K562 (cell line): ENCODE data around the gene NRF1. TPM values are rescaled to one million over a fixed set of nuclear protein-coding genes. Genes with fewer than 3 reads are reported as not detected.

Experiments used
- ADNP ChIP-seq: fragments of 200-800 bp; sonication (Bioruptor generic); IDR thresholded peaks from 2 replicates; pipeline ENCODE4 v1.6.1; 2016; ENCODE audit warnings: missing genetic modification characterization, missing compliant biosample characterization
- ARID2 ChIP-seq: fragments of 450-650 bp; IDR thresholded peaks from 2 replicates; pipeline ENCODE4 v1.6.1; 2017; ENCODE audit warnings: antibody characterized with exemption, mild to moderate bottlenecking
- CREB1 ChIP-seq, 2 experiments: sonication (generic) in 1 of 2; formaldehyde crosslinking in 1 of 2; IDR thresholded peaks; 2 replicates each; pipeline versions ENCODE4 v1.6.1 to v1.8.0; 2012 to 2022; ENCODE audit warnings: inconsistent platforms in 1 of 2, mild to moderate bottlenecking in 1 of 2, missing genetic modification reagents in 1 of 2, moderate library complexity in 1 of 2
- DDX20 ChIP-seq: fragments of 450-650 bp; IDR thresholded peaks from 2 replicates; pipeline ENCODE4 v1.6.1; 2016; ENCODE audit warnings: missing genetic modification characterization, low read depth, mild to moderate bottlenecking, missing compliant biosample characterization, moderate library complexity
- ESRRB ChIP-seq: fragments of 250-450 bp; sonication (Bioruptor Pico); IDR thresholded peaks from 2 replicates; pipeline ENCODE4 v1.5.0; 2020; ENCODE audit warnings: mild to moderate bottlenecking, moderate library complexity, borderline replicate concordance
- FOXA1 ChIP-seq: fragments of 450-650 bp; IDR thresholded peaks from 2 replicates; pipeline ENCODE4 v1.6.1; 2016; ENCODE audit warnings: mild to moderate bottlenecking, borderline replicate concordance
- KDM1A ChIP-seq, 2 experiments: fragments of 450-650 bp; IDR thresholded peaks; 2 replicates each; pipeline ENCODE4 v1.6.1; 2016; ENCODE audit warnings: mild to moderate bottlenecking in 2 of 2
- MCM3 ChIP-seq: fragments of 450-650 bp; IDR thresholded peaks from 2 replicates; pipeline ENCODE4 v1.6.1; 2016
- MEIS2 ChIP-seq: fragments of 450-650 bp; IDR thresholded peaks from 2 replicates; pipeline ENCODE4 v1.6.1; 2014; ENCODE audit warnings: mild to moderate bottlenecking; ENCODE audit not compliant: partially characterized antibody
- MYC ChIP-seq, 2 experiments: fragments of 250-450 bp in 1 of 2; sonication (Bioruptor Pico) in 1 of 2; IDR thresholded peaks; 2 replicates each; pipeline versions ENCODE4 v1.5.1 to v1.6.1; 2012 to 2021; ENCODE audit warnings: low read depth in 2 of 2, borderline replicate concordance in 1 of 2, improper control_type of control experiment in 1 of 2, low read length in 1 of 2, mild to moderate bottlenecking in 1 of 2, moderate library complexity in 1 of 2
- NBN ChIP-seq: fragments of 450-650 bp; IDR thresholded peaks from 2 replicates; pipeline ENCODE4 v1.6.1; 2016; ENCODE audit warnings: low read depth, mild to moderate bottlenecking
- RBM34 ChIP-seq: fragments of 200-400 bp; formaldehyde crosslinking; IDR thresholded peaks from 2 replicates; pipeline ENCODE4 v1.6.1; 2018; ENCODE audit warnings: low read length, borderline replicate concordance; ENCODE audit not compliant: insufficient read depth
- SMAD3 ChIP-seq: fragments of 450-650 bp; formaldehyde crosslinking; conservative IDR thresholded peaks from 2 replicates; pipeline ENCODE4 v1.4.0; 2020; ENCODE audit warnings: mild to moderate bottlenecking
- SMC3 ChIP-seq: conservative IDR thresholded peaks from 2 replicates; pipeline ENCODE4 v1.6.1; 2011; ENCODE audit warnings: low read depth, low read length, improper control_type of control experiment; ENCODE audit not compliant: insufficient read depth
- TAF9B ChIP-seq: fragments of 450-650 bp; IDR thresholded peaks from 2 replicates; pipeline ENCODE4 v1.6.1; 2018; ENCODE audit warnings: mild to moderate bottlenecking; ENCODE audit not compliant: partially characterized antibody
- THAP7 ChIP-seq: fragments of 250-450 bp; sonication (Bioruptor Pico); IDR thresholded peaks from 2 replicates; pipeline ENCODE4 v1.5.0; 2021
- XRCC3 ChIP-seq: fragments of 450-650 bp; IDR thresholded peaks from 2 replicates; pipeline ENCODE4 v1.6.1; 2017; ENCODE audit warnings: mild to moderate bottlenecking, moderate library complexity
- ZBED1 ChIP-seq: IDR thresholded peaks from 2 replicates; pipeline ENCODE4 v1.6.1; 2014
- ZBTB26 ChIP-seq: fragments of 450-650 bp; formaldehyde crosslinking; IDR thresholded peaks from 2 replicates; pipeline ENCODE4 v1.4.0; 2022; ENCODE audit warnings: missing genetic modification characterization
- ZNF165 ChIP-seq: fragments of 250-450 bp; sonication (Bioruptor Pico); IDR thresholded peaks from 2 replicates; pipeline ENCODE4 v1.4.0; 2020; ENCODE audit warnings: borderline replicate concordance
- ZNF3 ChIP-seq: fragments of 250-450 bp; sonication (Bioruptor Pico); IDR thresholded peaks from 2 replicates; pipeline ENCODE4 v1.5.0; 2021; ENCODE audit warnings: mild to moderate bottlenecking, moderate library complexity
- ZNF778 ChIP-seq: fragments of 450-650 bp; formaldehyde crosslinking; IDR thresholded peaks from 2 replicates; pipeline ENCODE4 v1.4.0; 2020; ENCODE audit warnings: mild to moderate bottlenecking, moderate library complexity
- ZNF79 ChIP-seq: fragments of 250-450 bp; sonication (Bioruptor Pico); IDR thresholded peaks from 2 replicates; pipeline ENCODE4 v1.4.0; 2020; ENCODE audit warnings: low read depth, mild to moderate bottlenecking, moderate library complexity
- polyA plus RNA-seq, 8 experiments: library from polyadenylated mRNA; depleted of rRNA in 4 of 8; stranded (reverse) in 5 of 8; unstranded in 3 of 8; fragments of >200 nt; fragmentation: Nextera tagmentation in 2 of 8; fragmentation: Illumina TruSeq in 1 of 8; extraction: Ambion mirVana in 2 of 8; extraction: Trizol in 1 of 8; gene quantifications; 2 replicates each; pipeline versions ENCODE4 v1.2.1 to v1.2.3, GENCODE V29; 2011 to 2014; ENCODE audit warnings: inconsistent platforms in 1 of 8, missing spikeins in 1 of 8
- total RNA-seq, 7 experiments: library from RNA; depleted of rRNA in 6 of 7; stranded (reverse); fragments of >200 nt in 6 of 7; fragmentation: Illumina TruSeq in 2 of 7; extraction: Trizol in 2 of 7; gene quantifications; 2 replicates each; pipeline versions ENCODE4 v1.2.1 to v1.2.3, GENCODE V29; 2011 to 2021; ENCODE audit warnings: low replicate concordance in 1 of 7
- TF ChIP-seq, protein P1 (sequence below): fragments of 250-450 bp; sonication (Bioruptor Pico); IDR thresholded peaks from 2 replicates; pipeline ENCODE4 v1.5.0; 2022; ENCODE audit warnings: mild to moderate bottlenecking

The NRF1 gene
- total and polyA plus RNA-seq, 9 of the 15 experiments (the other 6 are each of a cell fraction or from before 2014, with no cell fraction given), result 8.6 to 28.8 (median 20.3) TPM

GRCh38 chr7:129698516-129699418 lies 87.2 kb downstream of the NRF1 start (continued):
- TF ChIP-seq NBN (peak; percentile 40; the same call in 1 of the 2 replicates), FOXA1 (no peak), ZBTB26 (CRISPR knock-in tag) (no peak), ARID2 (no peak), MEIS2 (peak; percentile 52), SMC3 (no peak), TAF9B (no peak), ADNP (tag) (no peak), MCM3 (no peak), XRCC3 (no peak), RBM34 (no peak), THAP7 (0 out of 2 replicates have a peak, but pooled peaks have one; percentile 37), ZNF3 (0 out of 2 replicates have a peak, but pooled peaks have one; percentile 15), ZBED1 (no peak), ESRRB (CRISPR knock-in tag) (no peak), DDX20 (0 out of 2 replicates have a peak, but pooled peaks have one; percentile 50), ZNF778 (CRISPR knock-in tag) (no peak), SMAD3 (CRISPR knock-in tag) (no peak), ZNF79 (CRISPR knock-in tag) (no peak), CREB1 (IDR thresholded peaks at IDR 0.05) (no peak), CREB1 (CRISPR knock-in tag; IDR thresholded peaks at IDR 0.05) (no peak), MYC (IDR thresholded peaks at IDR 0.05; ENCODE audit: low read depth, low read length) (peak; percentile 67), MYC (CRISPR knock-in tag; IDR thresholded peaks at IDR 0.05; ENCODE audit: borderline replicate concordance, low read depth) (no peak), ZNF165 (no peak), KDM1A (IDR thresholded peaks at IDR 0.05) (no peak)
- TF ChIP-seq, protein P1, sequence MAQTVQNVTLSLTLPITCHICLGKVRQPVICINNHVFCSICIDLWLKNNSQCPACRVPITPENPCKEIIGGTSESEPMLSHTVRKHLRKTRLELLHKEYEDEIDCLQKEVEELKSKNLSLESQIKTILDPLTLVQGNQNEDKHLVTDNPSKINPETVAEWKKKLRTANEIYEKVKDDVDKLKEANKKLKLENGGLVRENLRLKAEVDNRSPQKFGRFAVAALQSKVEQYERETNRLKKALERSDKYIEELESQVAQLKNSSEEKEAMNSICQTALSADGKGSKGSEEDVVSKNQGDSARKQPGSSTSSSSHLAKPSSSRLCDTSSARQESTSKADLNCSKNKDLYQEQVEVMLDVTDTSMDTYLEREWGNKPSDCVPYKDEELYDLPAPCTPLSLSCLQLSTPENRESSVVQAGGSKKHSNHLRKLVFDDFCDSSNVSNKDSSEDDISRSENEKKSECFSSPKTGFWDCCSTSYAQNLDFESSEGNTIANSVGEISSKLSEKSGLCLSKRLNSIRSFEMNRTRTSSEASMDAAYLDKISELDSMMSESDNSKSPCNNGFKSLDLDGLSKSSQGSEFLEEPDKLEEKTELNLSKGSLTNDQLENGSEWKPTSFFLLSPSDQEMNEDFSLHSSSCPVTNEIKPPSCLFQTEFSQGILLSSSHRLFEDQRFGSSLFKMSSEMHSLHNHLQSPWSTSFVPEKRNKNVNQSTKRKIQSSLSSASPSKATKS (CRISPR knock-in tag), result no peak
